Stimulated activated naive CD4-positive, alpha-beta T cell treated with Interleukin-2 at 50 U/mL for 16 hours (primary cell): Measurements from ENCODE around the gene AJM1.

ENCODE experiments used
- DNase-seq: peaks from one replicate; lab custom pipeline; 2025; lab: John Stamatoyannopoulos, UW

Gene AJM1

GRCh38 chr9:136808075-136808805 lies 34.0 kb upstream of the AJM1 start:
- DNase-seq: peak; percentile 46

GRCh38 chr9:136808806-136809158 lies 33.5 kb upstream of the AJM1 start:
- DNase-seq: no peak

- DNase-seq: no peak
Measured at GRCh38 chr9:136814725-136815421, 27.4 kb upstream of the AJM1 start.

- DNase-seq: no peak
Measured at GRCh38 chr9:136815422-136815782, 26.9 kb upstream of the AJM1 start.

- DNase-seq: no peak
Measured at GRCh38 chr9:136820971-136821825, 21.1 kb upstream of the AJM1 start.

- no peak for DNase-seq
Measured at GRCh38 chr9:136821826-136822544, 20.3 kb upstream of the AJM1 start.

GRCh38 chr9:136823136-136824046 lies 18.9 kb upstream of the AJM1 start:
- no peak for DNase-seq

GRCh38 chr9:136824496-136825225 lies 17.6 kb upstream of the AJM1 start:
- DNase-seq: no peak

GRCh38 chr9:136825295-136826187 lies 16.7 kb upstream of the AJM1 start:
- no peak for DNase-seq

GRCh38 chr9:136826188-136826541 lies 16.1 kb upstream of the AJM1 start:
- no peak for DNase-seq

GRCh38 chr9:136826703-136827582 lies 15.3 kb upstream of the AJM1 start:
- no peak for DNase-seq

GRCh38 chr9:136827794-136828473 lies 14.3 kb upstream of the AJM1 start:
- no peak for DNase-seq

- DNase-seq: no peak
Measured at GRCh38 chr9:136828474-136829140, 13.7 kb upstream of the AJM1 start.

- DNase-seq: no peak
Measured at GRCh38 chr9:136829412-136829811, 12.9 kb upstream of the AJM1 start.

GRCh38 chr9:136829981-136830885 lies 12.0 kb upstream of the AJM1 start:
- no peak for DNase-seq

- DNase-seq: no peak
Measured at GRCh38 chr9:136831002-136831719, 11.1 kb upstream of the AJM1 start.
